Measurements from ENCODE around the gene RIMS4. TPM values are rescaled to one million over a fixed set of nuclear protein-coding genes. Genes with fewer than 3 reads are reported as not detected.

The RIMS4 gene
- polyA plus RNA-seq, 1 experiment = not detected

GRCh38 chr20:44785768-44786167 lies 24.6 kb downstream of the RIMS4 start:
- DNase-seq (ENCODE audit: low read depth, low spot score) = no peak
- no peaks in the 10 kb centered on the region for H3K9me3 ChIP-seq (ENCODE audit: control insufficient read depth, insufficient read depth, low read length)
- TF ChIP-seq CTCF (IDR thresholded peaks at IDR 0.05; ENCODE audit: low read depth, low read length) = no peak
- POLR2A ChIA-PET = no interaction called here
- H3K27me3 ChIP-seq (ENCODE audit: control insufficient read depth, insufficient read depth, low read length) = peaks cover 5% of the 10 kb centered on the region
- CTCF ChIA-PET = interaction anchor here (0.6 to 1.8 kb wide), 2 partner anchors 38 to 526 kb away, joined by 4 to 5 read pairs; no protein-coding TSS in a partner anchor
- no peak overlapping the region for H3K27ac ChIP-seq (ENCODE audit: low read depth, low read length)
- no peak overlapping the region for H3K4me3 ChIP-seq (ENCODE audit: low read depth, low read length)

- POLR2A ChIA-PET = no interaction called here
- no peak for DNase-seq (ENCODE audit: low read depth, low spot score)
- Histone ChIP-seq H3K27ac (ENCODE audit: low read depth, low read length) (no peak overlapping the region), H3K9me3 (ENCODE audit: control insufficient read depth, insufficient read depth, low read length) (no peaks in the 10 kb centered on the region), H3K4me3 (ENCODE audit: low read depth, low read length) (no peak overlapping the region), H3K27me3 (ENCODE audit: control insufficient read depth, insufficient read depth, low read length) (peaks cover 5% of the 10 kb centered on the region)
- no peak for TF ChIP-seq CTCF (IDR thresholded peaks at IDR 0.05; ENCODE audit: low read depth, low read length)
- CTCF ChIA-PET = interaction anchor here (1.8 kb wide), 1 partner anchor 37 kb away, joined by 5 read pairs; no protein-coding TSS in a partner anchor
Measured at GRCh38 chr20:44784688-44785087, 25.7 kb downstream of the RIMS4 start.

- CTCF ChIA-PET = no interaction called here
- no peak overlapping the region for H3K4me3 ChIP-seq (ENCODE audit: low read depth, low read length)
- POLR2A ChIA-PET = no interaction called here
- no peaks in the 10 kb centered on the region for H3K9me3 ChIP-seq (ENCODE audit: control insufficient read depth, insufficient read depth, low read length)
- no peak for TF ChIP-seq CTCF (IDR thresholded peaks at IDR 0.05; ENCODE audit: low read depth, low read length)
- no peak overlapping the region for H3K27ac ChIP-seq (ENCODE audit: low read depth, low read length)
- no peak for DNase-seq (ENCODE audit: low read depth, low spot score)
- H3K27me3 ChIP-seq (ENCODE audit: control insufficient read depth, insufficient read depth, low read length) = peaks cover 5% of the 10 kb centered on the region
Measured at GRCh38 chr20:44781791-44782190, 28.6 kb downstream of the RIMS4 start.

GRCh38 chr20:44781118-44781517 lies 29.2 kb downstream of the RIMS4 start:
- no peak for DNase-seq (ENCODE audit: low read depth, low spot score)
- POLR2A ChIA-PET = no interaction called here
- H3K4me3 ChIP-seq (ENCODE audit: low read depth, low read length) = no peak overlapping the region
- no peak overlapping the region for H3K27ac ChIP-seq (ENCODE audit: low read depth, low read length)
- TF ChIP-seq CTCF (IDR thresholded peaks at IDR 0.05; ENCODE audit: low read depth, low read length) = no peak
- no peaks in the 10 kb centered on the region for H3K9me3 ChIP-seq (ENCODE audit: control insufficient read depth, insufficient read depth, low read length)
- CTCF ChIA-PET = no interaction called here
- H3K27me3 ChIP-seq (ENCODE audit: control insufficient read depth, insufficient read depth, low read length) = peaks cover 5% of the 10 kb centered on the region

GRCh38 chr20:44780226-44780625 lies 30.1 kb downstream of the RIMS4 start:
- H3K4me3 ChIP-seq (ENCODE audit: low read depth, low read length) = no peak overlapping the region
- ChIA-PET CTCF (no interaction called here), POLR2A (no interaction called here)
- DNase-seq (ENCODE audit: low read depth, low spot score) = peak; percentile 8
- H3K27me3 ChIP-seq (ENCODE audit: control insufficient read depth, insufficient read depth, low read length) = peaks cover 5% of the 10 kb centered on the region
- no peak for TF ChIP-seq CTCF (IDR thresholded peaks at IDR 0.05; ENCODE audit: low read depth, low read length)
- H3K9me3 ChIP-seq (ENCODE audit: control insufficient read depth, insufficient read depth, low read length) = no peaks in the 10 kb centered on the region
- H3K27ac ChIP-seq (ENCODE audit: low read depth, low read length) = no peak overlapping the region
